Prostate gland (tissue), 2 donors: ENCODE data around the gene HS3ST3A1. TPM values are rescaled to one million over a fixed set of nuclear protein-coding genes. Genes with fewer than 3 reads are reported as not detected.
"Not testable (repeated sequence)": the region's sequence is repeated elsewhere in the genome, so short reads cannot be mapped to it uniquely, and the experiment has no call there.

Experiments
- DNase-seq: peaks from one replicate; pipeline ENCODE4 v3.0.0-alpha.2; 2019; ENCODE audit warnings: low spot score
- H3K27ac ChIP-seq, 2 donors: fragments of 200-600 bp; sonication (generic); 2 replicates each; pipeline ENCODE4 v1.5.1; 2017 to 2019
- H3K27me3 ChIP-seq: fragments of 200-600 bp; sonication (generic); replicated peaks from 2 replicates; pipeline ENCODE4 v1.5.1; 2019; ENCODE audit not compliant: insufficient read depth
- H3K36me3 ChIP-seq, 2 donors: fragments of 200-600 bp; sonication (generic); 1 replicate in 1 of 2; 2 replicates in 1 of 2; pipeline versions ENCODE4 v1.5.1 to v1.8.1; 2017 to 2019
- H3K4me1 ChIP-seq: fragments of 200-600 bp; sonication (generic); replicated peaks from 2 replicates; pipeline ENCODE4 v1.5.1; 2019
- H3K4me3 ChIP-seq, 2 donors: fragments of 200-600 bp; sonication (generic); 2 replicates each; pipeline ENCODE4 v1.5.1; 2017 to 2019
- H3K9me3 ChIP-seq: fragments of 200-600 bp; sonication (generic); 2 replicates; pipeline ENCODE4 v1.5.1; 2017
- CTCF ChIP-seq, 4 experiments: fragments of 200-600 bp in 2 of 4; fragments of 450-650 bp in 2 of 4; sonication (generic) in 2 of 4; IDR thresholded peaks; 1 replicate in 3 of 4; 2 replicates in 1 of 4; pipeline ENCODE4 v1.5.1; 2016 to 2019; ENCODE audit warnings: antibody characterized with exemption in 4 of 4, mild to moderate bottlenecking in 2 of 4, moderate library complexity in 2 of 4
- POLR2A ChIP-seq: fragments of 450-650 bp; IDR thresholded peaks from one replicate; pipeline ENCODE4 v1.6.1; 2016; ENCODE audit warnings: antibody characterized with exemption, mild to moderate bottlenecking
- POLR2AphosphoS5 ChIP-seq: sonication (generic); formaldehyde crosslinking; IDR thresholded peaks from one replicate; pipeline ENCODE4 v1.6.1; 2017; ENCODE audit warnings: antibody characterized with exemption
- WGBS: methylation state at CpG from one replicate; pipeline ENCODE4 v1.1.5; 2018; 5-methylcytosine and 5-hydroxymethylcytosine counted together
- intact Hi-C: fragments of 100-400 bp; cut with DNase I; formaldehyde crosslinking; loops from one replicate; pipeline ENCODE4 v1.14.2; 2022
- total RNA-seq, 2 donors: library from RNA; depleted of rRNA; stranded (reverse); fragments of >200 nt; gene quantifications; one replicate each; pipeline ENCODE4 v1.1.0, GENCODE V29; 2016

Gene HS3ST3A1
- total RNA-seq, 2 donors from 2014 or later: 3.1 to 14.3 TPM

GRCh38 chr17:13500947-13501346, 100.8 kb downstream of the HS3ST3A1 start:
- Histone ChIP-seq H3K27me3 (no peaks in the 10 kb centered on the region), H3K36me3 (no peaks in the 10 kb centered on the region), H3K9me3 (no peaks in the 10 kb centered on the region), H3K4me3 (no peak overlapping the region), H3K4me1 (no peaks in the 10 kb centered on the region), H3K27ac (no peak overlapping the region)
- WGBS: 59% methylated on average over 7 of the region's 7 CpGs
- no peak for TF ChIP-seq CTCF (IDR thresholded peaks at IDR 0.05)
- no peak for TF ChIP-seq POLR2A
- TF ChIP-seq POLR2AphosphoS5: no peak
- intact Hi-C loops: no loop called here
- DNase-seq: no peak

- Histone ChIP-seq H3K36me3 (no peaks in the 10 kb centered on the region), H3K4me1 (no peaks in the 10 kb centered on the region), H3K27ac (no peak overlapping the region), H3K4me3 (no peak overlapping the region), H3K27me3 (no peaks in the 10 kb centered on the region), H3K9me3 (no peaks in the 10 kb centered on the region)
- intact Hi-C loops: no loop called here
- WGBS: 42% methylated on average over 3 of the region's 3 CpGs
- no peak for TF ChIP-seq POLR2A
- no peak for TF ChIP-seq POLR2AphosphoS5
- TF ChIP-seq CTCF (IDR thresholded peaks at IDR 0.05): no peak
- no peak for DNase-seq
Observed at GRCh38 chr17:13498184-13498583, 103.5 kb downstream of the HS3ST3A1 start.

GRCh38 chr17:13496553-13497056, 105.1 kb downstream of the HS3ST3A1 start:
- H3K27ac ChIP-seq, H3K4me3 ChIP-seq, H3K27me3 ChIP-seq, H3K36me3 ChIP-seq, H3K4me1 ChIP-seq, H3K9me3 ChIP-seq, DNase-seq, intact Hi-C loops: not testable (repeated sequence)
- WGBS: 97% methylated on average over 23 of the region's 35 CpGs

- no peak for DNase-seq
- H3K27me3 ChIP-seq: no peaks in the 10 kb centered on the region
- no peaks in the 10 kb centered on the region for H3K9me3 ChIP-seq
- no peaks in the 10 kb centered on the region for H3K4me1 ChIP-seq
- no peak for TF ChIP-seq POLR2AphosphoS5
- no peaks in the 10 kb centered on the region for H3K36me3 ChIP-seq
- intact Hi-C loops: no loop called here
- WGBS: 93% methylated on average over 2 of the region's 2 CpGs
- no peak overlapping the region for H3K4me3 ChIP-seq
- no peak overlapping the region for H3K27ac ChIP-seq
Observed at GRCh38 chr17:13495423-13495822, 106.3 kb downstream of the HS3ST3A1 start.

GRCh38 chr17:13492737-13493122, 109.0 kb downstream of the HS3ST3A1 start:
- 71% methylated on average over 4 of the region's 4 CpGs for WGBS
- intact Hi-C loops: no loop called here
- no peaks in the 10 kb centered on the region for H3K27me3 ChIP-seq
- no peaks in the 10 kb centered on the region for H3K4me1 ChIP-seq
- H3K9me3 ChIP-seq: no peaks in the 10 kb centered on the region
- TF ChIP-seq POLR2A (no peak), POLR2AphosphoS5 (no peak), CTCF (IDR thresholded peaks at IDR 0.05) (no peak)
- H3K36me3 ChIP-seq: no peaks in the 10 kb centered on the region
- H3K4me3 ChIP-seq: no peak overlapping the region
- no peak for DNase-seq
- no peak overlapping the region for H3K27ac ChIP-seq

- DNase-seq: no peak
- no peaks in the 10 kb centered on the region for H3K27me3 ChIP-seq
- H3K4me1 ChIP-seq: no peaks in the 10 kb centered on the region
- TF ChIP-seq POLR2A: no peak
- no peak for TF ChIP-seq CTCF (IDR thresholded peaks at IDR 0.05)
- no peak for TF ChIP-seq POLR2AphosphoS5
- intact Hi-C loops: no loop called here
- H3K9me3 ChIP-seq: no peaks in the 10 kb centered on the region
- no peaks in the 10 kb centered on the region for H3K36me3 ChIP-seq
- H3K4me3 ChIP-seq: no peak overlapping the region
- 46% methylated on average over 7 of the region's 7 CpGs for WGBS
- no peak overlapping the region for H3K27ac ChIP-seq
Observed at GRCh38 chr17:13491916-13492736, 109.6 kb downstream of the HS3ST3A1 start.
